Naive B cell (primary cell): ENCODE results near the gene BSN. TPM values are rescaled to one million over a fixed set of nuclear protein-coding genes. Genes with fewer than 3 reads are reported as not detected.
A peak's percentile ranks its signal among the peaks of the same experiment; 100 is the strongest.
"Not testable (repeated sequence)": the region's sequence is repeated elsewhere in the genome, so short reads cannot be mapped to it uniquely, and the experiment has no call there.

Experiments used
- ATAC-seq, 2 donors: fragments of 150-1000 bp; cut with Tn5 transposase; 2 replicates each; pipeline ENCODE4 v1.10.0; 2021; ENCODE audit warnings: low read depth in 2 of 2, mild to moderate bottlenecking in 2 of 2, moderate library complexity in 2 of 2
- DNase-seq: peaks from one replicate; pipeline ENCODE4 v3.0.0; 2022
- H3K27ac Mint-ChIP-seq, 6 donors: one replicate each; pipeline ENCODE4 v1.8.0; 2020 to 2022; ENCODE audit warnings: mild to moderate bottlenecking in 6 of 6, mixed read lengths in 6 of 6, moderate library complexity in 5 of 6, inconsistent platforms in 2 of 6
- H3K27me3 Mint-ChIP-seq, 3 donors: one replicate each; pipeline ENCODE4 v1.8.0; 2021 to 2022; ENCODE audit warnings: mixed read lengths in 3 of 3, mild to moderate bottlenecking in 1 of 3
- H3K36me3 Mint-ChIP-seq, 2 donors: one replicate each; pipeline ENCODE4 v1.8.0; 2020 to 2022; ENCODE audit warnings: mixed read lengths in 2 of 2, inconsistent platforms in 1 of 2, mild to moderate bottlenecking in 1 of 2
- H3K4me1 Mint-ChIP-seq, 3 donors: one replicate each; pipeline ENCODE4 v1.8.0; 2020 to 2022; ENCODE audit warnings: mixed read lengths in 3 of 3, inconsistent platforms in 1 of 3, mild to moderate bottlenecking in 1 of 3, moderate library complexity in 1 of 3
- H3K4me3 Mint-ChIP-seq, 8 donors: one replicate each; pipeline ENCODE4 v1.8.0; 2020 to 2022; ENCODE audit warnings: mild to moderate bottlenecking in 8 of 8, mixed read lengths in 8 of 8, moderate library complexity in 8 of 8, inconsistent platforms in 2 of 8
- H3K9me3 Mint-ChIP-seq, 7 donors: one replicate each; pipeline ENCODE4 v1.8.0; 2020 to 2022; ENCODE audit warnings: mixed read lengths in 7 of 7, mild to moderate bottlenecking in 5 of 7, inconsistent platforms in 2 of 7, moderate library complexity in 1 of 7
- polyA plus RNA-seq, 6 donors: library from polyadenylated mRNA; unstranded; fragments of 300-500 nt; fragmentation: Illumina TruSeq; gene quantifications; one replicate each; pipeline ENCODE4 v1.2.3, GENCODE V29; 2021; ENCODE audit warnings: low read depth in 6 of 6

Gene BSN
- polyA plus RNA-seq, 6 donors from 2014 or later: not detected

- not testable (repeated sequence) for H3K9me3 Mint-ChIP-seq, H3K27ac Mint-ChIP-seq, H3K36me3 Mint-ChIP-seq, DNase-seq, H3K27me3 Mint-ChIP-seq
- peak overlapping the region in 4 of 8 donors; percentile 77 to 96 (median 81) for H3K4me3 Mint-ChIP-seq
- ATAC-seq: peak in 1 of 2 donors; percentile 2
- peaks cover 15 to 34% (median 32%) of the 10 kb centered on the region in 3 donors for H3K4me1 Mint-ChIP-seq
These were observed 131.6 kb downstream of the BSN start for GRCh38 chr3:49685846-49686245.

GRCh38 chr3:49686346-49686745, 132.1 kb downstream of the BSN start:
- H3K4me3 Mint-ChIP-seq: peak overlapping the region; percentile 7 to 96 (median 78)
- ATAC-seq (peak; percentile 12 to 14), DNase-seq (peak; percentile 21)
- peaks cover 20 to 38% (median 37%) of the 10 kb centered on the region in 3 donors for H3K4me1 Mint-ChIP-seq
- not testable (repeated sequence) for H3K27me3 Mint-ChIP-seq, H3K36me3 Mint-ChIP-seq, H3K9me3 Mint-ChIP-seq, H3K27ac Mint-ChIP-seq

- DNase-seq (peak; percentile 22), ATAC-seq (peak in 1 of 2 donors; percentile 4)
- Mint-ChIP-seq H3K4me1 (peaks cover 22 to 42% (median 38%) of the 10 kb centered on the region in 3 donors), H3K27ac (peak overlapping the region in 1 of 6 donors; percentile 54), H3K4me3 (peak overlapping the region in 7 of 8 donors; percentile 39 to 96 (median 68))
- H3K36me3 Mint-ChIP-seq, H3K27me3 Mint-ChIP-seq, H3K9me3 Mint-ChIP-seq: not testable (repeated sequence)
These were observed 132.6 kb downstream of the BSN start for GRCh38 chr3:49686769-49687423.

- not testable (repeated sequence) for ATAC-seq, H3K27ac Mint-ChIP-seq, H3K9me3 Mint-ChIP-seq, DNase-seq, H3K36me3 Mint-ChIP-seq, H3K27me3 Mint-ChIP-seq
- Mint-ChIP-seq H3K4me3 (peak overlapping the region in 7 of 8 donors; percentile 15 to 96 (median 54)), H3K4me1 (peaks cover 23 to 42% (median 40%) of the 10 kb centered on the region in 3 donors)
These were observed 133.1 kb downstream of the BSN start for GRCh38 chr3:49687424-49687795.

GRCh38 chr3:49688338-49689045, 134.2 kb downstream of the BSN start:
- DNase-seq, ATAC-seq, H3K36me3 Mint-ChIP-seq, H3K27me3 Mint-ChIP-seq, H3K9me3 Mint-ChIP-seq: not testable (repeated sequence)
- peak overlapping the region; percentile 89 to 98 (median 97) for H3K4me3 Mint-ChIP-seq
- H3K27ac Mint-ChIP-seq: peak overlapping the region in 5 of 6 donors; percentile 94 to 99 (median 97)
- H3K4me1 Mint-ChIP-seq: peaks cover 26 to 43% (median 42%) of the 10 kb centered on the region in 3 donors

GRCh38 chr3:49689046-49689907, 135.0 kb downstream of the BSN start, which contains the start of the genes MST1 and RNF123:
TSS of gene MST1 (minus strand) at chr3:49689474. CDS start at chr3:49688691, 783 bp downstream.
TSS of gene RNF123 (plus strand) at chr3:49689557. CDS start at chr3:49691166, 1,609 bp downstream.
- DNase-seq: peak; percentile 93
- H3K9me3 Mint-ChIP-seq: no peaks in the 10 kb centered on the region
- peak within 1 kb of the TSS; percentile 93 to 99 (median 96) for H3K27ac Mint-ChIP-seq
- H3K36me3 Mint-ChIP-seq: no peaks in the 10 kb centered on the region
- peak within 1 kb of the TSS; percentile 89 to 98 (median 97) for H3K4me3 Mint-ChIP-seq
- ATAC-seq: peak; percentile 80
- H3K27me3 Mint-ChIP-seq: no peaks in the 10 kb centered on the region
- peaks cover 26 to 43% (median 42%) of the 10 kb centered on the region in 3 donors for H3K4me1 Mint-ChIP-seq

- not testable (repeated sequence) for ATAC-seq, H3K27me3 Mint-ChIP-seq, H3K9me3 Mint-ChIP-seq, DNase-seq, H3K36me3 Mint-ChIP-seq
- peaks cover 26 to 43% (median 42%) of the 10 kb centered on the region in 3 donors for H3K4me1 Mint-ChIP-seq
- peak overlapping the region; percentile 89 to 98 (median 97) for H3K4me3 Mint-ChIP-seq
- peak overlapping the region; percentile 84 to 99 (median 95) for H3K27ac Mint-ChIP-seq
These were observed 135.8 kb downstream of the BSN start for GRCh38 chr3:49689908-49690624.

- DNase-seq, H3K27me3 Mint-ChIP-seq, H3K9me3 Mint-ChIP-seq, ATAC-seq, H3K36me3 Mint-ChIP-seq: not testable (repeated sequence)
- Mint-ChIP-seq H3K4me3 (peak overlapping the region; percentile 13 to 97 (median 96)), H3K4me1 (peaks cover 26 to 43% (median 39%) of the 10 kb centered on the region in 3 donors), H3K27ac (peak overlapping the region in 1 of 6 donors; percentile 24)
These were observed 136.6 kb downstream of the BSN start for GRCh38 chr3:49690856-49691255.

GRCh38 chr3:49691481-49691880, 137.2 kb downstream of the BSN start:
- H3K27me3 Mint-ChIP-seq, ATAC-seq, DNase-seq, H3K27ac Mint-ChIP-seq, H3K36me3 Mint-ChIP-seq, H3K9me3 Mint-ChIP-seq: not testable (repeated sequence)
- Mint-ChIP-seq H3K4me3 (peak overlapping the region in 4 of 8 donors; percentile 49 to 97 (median 93)), H3K4me1 (peaks cover 23 to 43% (median 37%) of the 10 kb centered on the region in 3 donors)

- not testable (repeated sequence) for DNase-seq, ATAC-seq, H3K27me3 Mint-ChIP-seq, H3K36me3 Mint-ChIP-seq, H3K9me3 Mint-ChIP-seq
- Mint-ChIP-seq H3K27ac (peak overlapping the region in 2 of 6 donors; percentile 54 to 80), H3K4me3 (peak overlapping the region in 2 of 8 donors; percentile 2 to 41), H3K4me1 (peaks cover 19 to 24% (median 20%) of the 10 kb centered on the region in 3 donors)
These were observed 140.3 kb downstream of the BSN start for GRCh38 chr3:49694409-49695070.

- ATAC-seq, H3K4me3 Mint-ChIP-seq, H3K9me3 Mint-ChIP-seq, H3K36me3 Mint-ChIP-seq, H3K27ac Mint-ChIP-seq, H3K27me3 Mint-ChIP-seq, DNase-seq: not testable (repeated sequence)
- peaks cover 12 to 15% (median 12%) of the 10 kb centered on the region in 3 donors for H3K4me1 Mint-ChIP-seq
These were observed 141.2 kb downstream of the BSN start for GRCh38 chr3:49695350-49696015.
